Central memory CD8-positive, alpha-beta T cell (primary cell): ENCODE measurements around the gene NADK2.

Source experiments
- ATAC-seq: fragments of 150-1000 bp; cut with Tn5 transposase; replicated peaks from 2 replicates; pipeline ENCODE4 v1.10.0; 2022; ENCODE audit warnings: mild to moderate bottlenecking, moderate FRiP score, moderate number of reproducible peaks; ENCODE audit not compliant: poor library complexity, severe bottlenecking; ENCODE audit errors: extremely low read depth
- DNase-seq, 2 donors: peaks; one replicate each; pipeline ENCODE4 v3.0.0; 2021; ENCODE audit warnings: low spot score in 2 of 2
- H3K27ac Mint-ChIP-seq: one replicate; pipeline ENCODE4 v1.8.0; 2022; ENCODE audit warnings: low read depth, mild to moderate bottlenecking, moderate library complexity, mixed read lengths
- H3K27me3 Mint-ChIP-seq: one replicate; pipeline ENCODE4 v1.8.0; 2022; ENCODE audit warnings: mixed read lengths
- H3K36me3 Mint-ChIP-seq: one replicate; pipeline ENCODE4 v1.8.0; 2022; ENCODE audit warnings: mild to moderate bottlenecking, moderate library complexity, mixed read lengths; ENCODE audit not compliant: insufficient read depth
- H3K4me1 Mint-ChIP-seq: one replicate; pipeline ENCODE4 v1.8.0; 2022; ENCODE audit warnings: mixed read lengths
- H3K4me3 Mint-ChIP-seq: one replicate; pipeline ENCODE4 v1.8.0; 2022; ENCODE audit warnings: mild to moderate bottlenecking, moderate library complexity, mixed read lengths
- H3K9me3 Mint-ChIP-seq: one replicate; pipeline ENCODE4 v1.8.0; 2022; ENCODE audit warnings: mixed read lengths

The NADK2 gene

DNA sequence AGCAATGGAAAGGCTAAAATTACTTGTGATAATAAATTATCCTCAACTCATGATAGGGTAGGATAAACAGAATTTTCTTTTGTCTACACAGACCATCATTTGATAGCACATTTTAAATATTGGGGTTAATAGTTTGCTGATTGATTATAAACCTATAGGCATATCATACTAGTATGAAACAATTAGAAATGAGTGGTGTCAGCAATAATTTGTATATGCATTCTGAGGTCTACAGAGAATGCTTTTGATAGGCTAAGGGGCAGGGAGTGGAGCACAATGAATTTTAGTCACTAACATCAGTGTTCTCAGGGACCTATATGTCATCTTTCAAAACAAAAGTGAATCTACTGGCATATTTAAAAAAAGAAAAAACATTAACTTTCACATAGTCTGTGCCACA, 27.8 kb upstream of the NADK2 start:
- no peak for DNase-seq
- Mint-ChIP-seq H3K4me1 (no peaks in the 10 kb centered on the region), H3K27me3 (peaks cover 52% of the 10 kb centered on the region), H3K36me3 (no peaks in the 10 kb centered on the region), H3K27ac (no peak overlapping the region), H3K4me3 (no peak overlapping the region), H3K9me3 (no peaks in the 10 kb centered on the region)
- no peak for ATAC-seq

DNA sequence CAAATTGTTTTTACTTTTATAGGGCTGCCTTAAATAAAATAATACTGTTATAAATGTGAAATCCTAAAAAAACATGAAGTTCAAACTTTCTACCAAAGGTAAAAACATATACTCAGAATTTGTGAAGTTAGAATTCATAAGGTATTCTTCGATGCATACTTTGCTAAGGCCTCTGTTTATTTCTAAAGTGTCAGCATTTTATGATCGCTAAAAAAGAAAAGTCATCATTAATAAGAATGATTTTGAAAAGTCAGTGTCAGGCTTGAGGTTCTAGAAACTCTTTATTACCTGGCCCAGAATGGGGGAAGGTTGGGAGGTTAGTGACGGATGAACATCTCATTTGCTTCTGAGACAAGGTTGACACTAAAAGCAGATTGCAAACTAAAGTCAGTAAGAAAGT, 26.2 kb upstream of the NADK2 start:
- H3K9me3 Mint-ChIP-seq: no peaks in the 10 kb centered on the region
- H3K27ac Mint-ChIP-seq: no peak overlapping the region
- H3K4me3 Mint-ChIP-seq: no peak overlapping the region
- DNase-seq (no peak), ATAC-seq (no peak)
- no peaks in the 10 kb centered on the region for H3K4me1 Mint-ChIP-seq
- H3K27me3 Mint-ChIP-seq: peaks cover 50% of the 10 kb centered on the region
- H3K36me3 Mint-ChIP-seq: no peaks in the 10 kb centered on the region

DNA sequence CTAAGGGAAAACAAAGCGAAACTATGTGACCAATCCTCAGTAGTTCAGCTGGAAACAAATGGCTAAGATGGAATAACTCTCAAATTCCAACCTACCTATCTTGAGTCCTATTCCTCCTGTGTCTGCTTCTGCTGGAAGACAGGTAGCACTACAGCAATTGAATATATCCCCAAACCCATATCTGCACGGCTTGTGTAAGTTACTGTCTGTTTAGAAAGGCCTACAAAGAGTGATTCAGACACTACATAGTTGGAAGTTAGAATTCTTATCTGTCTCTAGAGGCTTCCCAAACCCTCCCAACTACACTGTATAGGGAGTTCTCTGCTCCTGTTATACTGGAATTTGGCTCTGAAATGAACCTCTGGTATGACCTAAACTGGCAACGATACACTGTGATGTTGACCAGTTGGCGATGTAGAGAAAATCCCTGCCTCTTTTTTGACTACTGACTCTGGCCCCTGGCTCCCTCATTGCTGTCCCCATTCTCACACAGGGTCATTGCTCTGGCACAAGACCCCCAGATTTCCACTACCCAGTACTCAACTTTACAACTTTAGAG, 22.6 kb upstream of the NADK2 start:
- Mint-ChIP-seq H3K27ac (no peak overlapping the region), H3K9me3 (no peaks in the 10 kb centered on the region)

GRCh38 chr5:36261186-36261585, 19.5 kb upstream of the NADK2 start:
- no peak for DNase-seq
- no peaks in the 10 kb centered on the region for H3K36me3 Mint-ChIP-seq
- no peaks in the 10 kb centered on the region for H3K9me3 Mint-ChIP-seq
- H3K27me3 Mint-ChIP-seq: peaks cover 63% of the 10 kb centered on the region
- no peak overlapping the region for H3K27ac Mint-ChIP-seq
- ATAC-seq: no peak
- no peaks in the 10 kb centered on the region for H3K4me1 Mint-ChIP-seq
- H3K4me3 Mint-ChIP-seq: no peak overlapping the region

More for the DNA sequence above, 22.6 kb upstream of the NADK2 start:
- Mint-ChIP-seq H3K4me3 (no peak overlapping the region), H3K36me3 (no peaks in the 10 kb centered on the region), H3K4me1 (no peaks in the 10 kb centered on the region), H3K27me3 (peaks cover 56% of the 10 kb centered on the region)
- DNase-seq: no peak
- no peak for ATAC-seq

DNA sequence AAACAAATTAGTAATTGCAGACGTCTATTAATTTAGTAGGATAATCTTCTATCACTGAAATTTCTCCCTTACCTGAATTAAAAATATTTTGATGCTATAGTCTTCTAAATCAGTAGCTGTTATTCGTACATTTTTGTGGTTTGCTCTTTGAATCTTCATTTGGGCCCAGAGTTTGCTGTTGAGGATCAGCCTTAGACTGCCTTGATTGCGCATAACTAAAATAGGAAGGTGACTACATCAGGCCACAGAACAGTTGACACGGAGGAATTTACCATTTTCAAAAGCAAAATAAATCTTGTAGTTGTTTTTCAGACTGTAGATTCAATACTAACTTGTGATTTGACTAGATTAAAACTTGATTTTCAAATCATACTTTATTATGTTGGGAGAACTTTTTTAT, 11.8 kb upstream of the NADK2 start:
- no peak overlapping the region for H3K4me3 Mint-ChIP-seq
- no peaks in the 10 kb centered on the region for H3K4me1 Mint-ChIP-seq
- H3K36me3 Mint-ChIP-seq: no peaks in the 10 kb centered on the region
- peaks cover 46% of the 10 kb centered on the region for H3K27me3 Mint-ChIP-seq
- DNase-seq: no peak
- H3K9me3 Mint-ChIP-seq: no peaks in the 10 kb centered on the region
- ATAC-seq: no peak
- no peak overlapping the region for H3K27ac Mint-ChIP-seq

GRCh38 chr5:36252722-36253365, 11.1 kb upstream of the NADK2 start:
- no peaks in the 10 kb centered on the region for H3K9me3 Mint-ChIP-seq
- no peaks in the 10 kb centered on the region for H3K4me1 Mint-ChIP-seq
- H3K27ac Mint-ChIP-seq: no peak overlapping the region
- no peaks in the 10 kb centered on the region for H3K36me3 Mint-ChIP-seq
- H3K4me3 Mint-ChIP-seq: no peak overlapping the region
- DNase-seq (no peak), ATAC-seq (no peak)
- H3K27me3 Mint-ChIP-seq: peaks cover 45% of the 10 kb centered on the region

DNA sequence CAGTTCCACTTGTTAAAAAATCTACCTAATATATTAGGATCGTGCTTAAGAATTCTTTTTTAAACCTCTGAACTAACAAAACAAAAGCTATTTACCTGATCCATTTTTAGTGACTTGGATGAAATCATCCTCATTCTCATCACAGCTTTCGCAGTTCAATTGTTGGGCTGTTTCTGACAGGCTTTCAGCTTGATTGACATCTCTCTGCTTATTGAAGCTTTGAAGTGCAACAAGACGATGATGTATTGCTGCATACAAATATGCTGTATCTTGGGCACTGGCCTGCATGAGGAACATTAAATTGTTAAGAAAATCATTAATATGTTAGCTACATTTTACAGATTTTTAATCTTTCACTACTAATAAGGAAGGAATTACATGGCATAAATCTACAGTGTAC, 9.5 kb upstream of the NADK2 start:
- H3K4me1 Mint-ChIP-seq: no peaks in the 10 kb centered on the region
- no peak overlapping the region for H3K4me3 Mint-ChIP-seq
- no peaks in the 10 kb centered on the region for H3K36me3 Mint-ChIP-seq
- H3K9me3 Mint-ChIP-seq: no peaks in the 10 kb centered on the region
- ATAC-seq (no peak), DNase-seq (no peak)
- peaks cover 45% of the 10 kb centered on the region for H3K27me3 Mint-ChIP-seq
- H3K27ac Mint-ChIP-seq: no peak overlapping the region

DNA sequence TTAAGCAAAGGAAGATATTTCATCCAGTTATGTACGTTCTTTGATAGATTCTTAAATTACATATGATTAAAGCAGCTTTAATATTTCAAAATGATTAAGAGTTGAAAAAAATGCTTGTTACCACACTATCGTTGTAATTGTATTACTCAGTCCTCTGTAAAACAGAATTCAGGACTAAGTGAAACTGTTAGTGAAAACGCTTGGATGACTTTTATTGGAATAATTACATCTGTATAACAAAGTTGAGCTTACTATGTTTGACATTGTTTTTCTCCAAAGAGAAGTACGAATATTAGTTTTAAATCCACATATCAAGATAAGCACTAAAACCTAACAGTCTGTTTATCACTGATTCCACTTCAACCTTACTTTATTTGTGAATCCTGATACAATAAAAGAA, 8.7 kb upstream of the NADK2 start:
- no peak overlapping the region for H3K27ac Mint-ChIP-seq
- no peaks in the 10 kb centered on the region for H3K4me1 Mint-ChIP-seq
- ATAC-seq (no peak), DNase-seq (no peak)
- no peaks in the 10 kb centered on the region for H3K9me3 Mint-ChIP-seq
- no peaks in the 10 kb centered on the region for H3K36me3 Mint-ChIP-seq
- H3K27me3 Mint-ChIP-seq: peaks cover 45% of the 10 kb centered on the region
- H3K4me3 Mint-ChIP-seq: no peak overlapping the region

DNA sequence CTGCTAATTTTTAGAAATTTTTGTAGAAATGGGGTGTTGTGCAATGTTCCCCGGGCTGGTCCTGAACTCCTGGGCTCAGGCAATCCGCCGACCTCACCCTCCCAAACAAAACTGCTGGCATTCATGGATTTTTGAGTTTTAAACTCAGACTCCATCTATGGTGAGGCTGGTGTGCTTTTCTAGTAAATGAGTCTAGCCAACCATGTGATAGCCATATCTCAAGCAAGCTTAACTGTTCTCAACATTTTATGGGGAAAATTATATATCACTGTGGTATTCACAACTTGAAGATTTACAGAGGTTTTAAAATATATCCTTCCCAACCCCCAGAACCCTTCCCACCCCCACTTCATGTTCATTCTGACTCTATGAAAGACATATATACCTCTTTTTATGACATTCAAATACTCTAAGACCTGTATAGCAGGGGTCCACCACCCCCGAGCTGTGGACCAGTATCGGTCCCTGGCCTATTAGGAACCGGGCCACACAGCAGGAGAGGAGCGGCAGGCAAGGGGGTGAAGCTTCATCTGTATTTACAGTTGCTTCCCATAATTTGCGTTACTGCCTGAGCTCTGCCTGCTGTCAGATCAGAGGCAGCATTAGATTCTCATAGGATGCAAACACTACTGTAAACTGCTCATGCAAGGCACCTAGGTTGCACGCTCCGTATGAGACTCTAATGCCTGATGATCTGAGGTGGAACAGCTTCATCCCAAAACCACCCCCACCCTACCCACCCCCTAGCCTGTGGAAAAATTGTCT, 4.5 kb upstream of the NADK2 start:
- Mint-ChIP-seq H3K4me3 (no peak overlapping the region), H3K36me3 (peaks cover 5% of the 10 kb centered on the region), H3K27me3 (peaks cover 20% of the 10 kb centered on the region), H3K9me3 (no peaks in the 10 kb centered on the region), H3K4me1 (peaks cover 17% of the 10 kb centered on the region), H3K27ac (no peak overlapping the region)
- no peak for DNase-seq
- no peak for ATAC-seq

GRCh38 chr5:36244076-36244475, 2.4 kb upstream of the NADK2 start:
- H3K4me3 Mint-ChIP-seq: peak overlapping the region; percentile 87

DNA sequence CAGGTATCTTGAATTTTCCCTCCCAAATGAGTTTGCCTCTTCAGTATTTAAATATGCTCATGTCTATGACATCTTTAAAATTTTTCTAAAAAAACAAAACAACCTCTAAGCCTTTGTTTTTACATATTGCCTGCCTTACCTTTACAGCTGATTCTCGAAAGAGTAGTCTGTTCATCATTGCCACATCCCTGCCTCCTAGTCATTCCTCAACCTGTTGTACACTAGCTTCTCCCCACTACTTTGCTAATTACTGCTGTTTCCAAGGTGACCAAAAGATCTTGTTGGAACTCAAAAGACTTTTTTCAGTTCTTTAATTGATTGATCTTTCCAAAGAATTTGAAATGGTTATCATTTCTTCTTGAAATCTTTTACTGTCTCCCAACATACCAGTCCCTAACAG, 1.9 kb upstream of the NADK2 start:
- peak overlapping the region; percentile 63 for H3K27ac Mint-ChIP-seq
- DNase-seq: no peak
- ATAC-seq: no peak
- H3K4me1 Mint-ChIP-seq: peaks cover 38% of the 10 kb centered on the region
- peaks cover 10% of the 10 kb centered on the region for H3K27me3 Mint-ChIP-seq
- no peaks in the 10 kb centered on the region for H3K9me3 Mint-ChIP-seq
- peaks cover 8% of the 10 kb centered on the region for H3K36me3 Mint-ChIP-seq
- peak overlapping the region; percentile 87 for H3K4me3 Mint-ChIP-seq

More at GRCh38 chr5:36244076-36244475, 2.4 kb upstream of the NADK2 start:
- peak overlapping the region; percentile 63 for H3K27ac Mint-ChIP-seq
- peaks cover 10% of the 10 kb centered on the region for H3K27me3 Mint-ChIP-seq
- DNase-seq: no peak
- peaks cover 8% of the 10 kb centered on the region for H3K36me3 Mint-ChIP-seq
- no peaks in the 10 kb centered on the region for H3K9me3 Mint-ChIP-seq
- peaks cover 34% of the 10 kb centered on the region for H3K4me1 Mint-ChIP-seq
- ATAC-seq: no peak

GRCh38 chr5:36242534-36243485, 1.1 kb upstream of the NADK2 start:
- Mint-ChIP-seq H3K27me3 (peaks cover 3% of the 10 kb centered on the region), H3K27ac (peak overlapping the region; percentile 94), H3K4me1 (peaks cover 39% of the 10 kb centered on the region), H3K9me3 (no peaks in the 10 kb centered on the region), H3K36me3 (peaks cover 8% of the 10 kb centered on the region), H3K4me3 (peak overlapping the region; percentile 87)
- DNase-seq (no peak), ATAC-seq (no peak)
